Measurements from ENCODE around the gene FNDC8. TPM values are rescaled to one million over a fixed set of nuclear protein-coding genes. Genes with fewer than 3 reads are reported as not detected.

The FNDC8 gene
- total RNA-seq, 1 donor from 2014 or later, result not detected

DNA sequence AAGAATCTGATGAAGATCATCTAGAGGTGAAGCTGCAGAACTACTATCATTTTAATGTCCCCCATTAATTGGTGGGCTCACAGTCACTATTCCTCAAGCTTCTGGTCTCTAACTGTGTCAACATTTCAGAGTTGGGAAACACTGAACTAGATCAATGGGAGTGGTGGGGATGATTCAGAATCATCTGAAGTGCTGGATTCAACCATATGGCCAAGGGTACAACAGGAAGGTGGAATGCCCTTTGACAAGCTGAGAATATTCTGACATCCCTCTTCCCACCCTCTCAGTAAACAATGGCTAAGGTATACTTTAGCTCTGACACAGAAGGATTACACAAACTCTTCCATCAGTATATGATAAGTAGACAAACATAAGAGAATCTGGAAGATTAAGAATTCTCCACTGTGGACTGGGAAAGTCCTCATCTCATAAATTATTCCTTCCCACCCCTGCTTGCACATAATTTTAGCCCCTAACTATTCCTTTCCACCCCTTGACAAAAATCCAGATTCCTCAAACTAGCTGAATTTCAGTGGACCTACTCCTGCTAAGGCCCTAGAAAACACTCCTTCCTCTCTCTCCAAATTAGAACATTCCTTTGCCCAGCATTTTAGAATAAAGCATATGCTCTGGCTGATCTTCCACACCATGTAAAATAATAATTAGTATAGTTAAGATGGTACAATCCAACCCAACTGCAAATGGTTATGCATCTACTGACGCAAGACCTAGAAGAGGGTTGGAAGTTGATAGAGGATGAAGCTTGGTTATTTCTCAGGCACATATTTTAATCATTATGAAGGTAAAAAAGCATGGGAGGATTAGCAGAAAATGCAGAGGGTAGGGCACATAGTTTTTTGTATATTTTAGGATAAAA lies 41.6 kb upstream of the FNDC8 start:
- intact Hi-C loops (cut with DNase I), result no loop called here
- Histone ChIP-seq H3K4me3 (no peak overlapping the region), H3K9me3 (no peaks in the 10 kb centered on the region), H3K27ac (no peak overlapping the region), H3K36me3 (no peaks in the 10 kb centered on the region), H3K4me1 (peaks cover 17% of the 10 kb centered on the region), H3K27me3 (ENCODE audit: low read depth) (no peaks in the 10 kb centered on the region)
- TF ChIP-seq, protein P1, sequence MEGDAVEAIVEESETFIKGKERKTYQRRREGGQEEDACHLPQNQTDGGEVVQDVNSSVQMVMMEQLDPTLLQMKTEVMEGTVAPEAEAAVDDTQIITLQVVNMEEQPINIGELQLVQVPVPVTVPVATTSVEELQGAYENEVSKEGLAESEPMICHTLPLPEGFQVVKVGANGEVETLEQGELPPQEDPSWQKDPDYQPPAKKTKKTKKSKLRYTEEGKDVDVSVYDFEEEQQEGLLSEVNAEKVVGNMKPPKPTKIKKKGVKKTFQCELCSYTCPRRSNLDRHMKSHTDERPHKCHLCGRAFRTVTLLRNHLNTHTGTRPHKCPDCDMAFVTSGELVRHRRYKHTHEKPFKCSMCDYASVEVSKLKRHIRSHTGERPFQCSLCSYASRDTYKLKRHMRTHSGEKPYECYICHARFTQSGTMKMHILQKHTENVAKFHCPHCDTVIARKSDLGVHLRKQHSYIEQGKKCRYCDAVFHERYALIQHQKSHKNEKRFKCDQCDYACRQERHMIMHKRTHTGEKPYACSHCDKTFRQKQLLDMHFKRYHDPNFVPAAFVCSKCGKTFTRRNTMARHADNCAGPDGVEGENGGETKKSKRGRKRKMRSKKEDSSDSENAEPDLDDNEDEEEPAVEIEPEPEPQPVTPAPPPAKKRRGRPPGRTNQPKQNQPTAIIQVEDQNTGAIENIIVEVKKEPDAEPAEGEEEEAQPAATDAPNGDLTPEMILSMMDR (IDR thresholded peaks at IDR 0.05), result no peak
- ATAC-seq (no peak), DNase-seq (no peak)

GRCh38 chr17:35080536-35080935 lies 40.9 kb upstream of the FNDC8 start:
- TF ChIP-seq, protein P1 (IDR thresholded peaks at IDR 0.05), result no peak
- H3K27ac ChIP-seq, result no peak overlapping the region
- no peaks in the 10 kb centered on the region for H3K27me3 ChIP-seq (ENCODE audit: low read depth)
- DNase-seq (no peak), ATAC-seq (no peak)
- intact Hi-C loops (cut with DNase I), result no loop called here
- peaks cover 10% of the 10 kb centered on the region for H3K4me1 ChIP-seq
- H3K36me3 ChIP-seq, result no peaks in the 10 kb centered on the region
- no peaks in the 10 kb centered on the region for H3K9me3 ChIP-seq
- H3K4me3 ChIP-seq, result no peak overlapping the region

- DNase-seq (no peak), ATAC-seq (no peak)
- TF ChIP-seq, protein P1 (IDR thresholded peaks at IDR 0.05), result no peak
- Histone ChIP-seq H3K9me3 (no peaks in the 10 kb centered on the region), H3K27me3 (ENCODE audit: low read depth) (no peaks in the 10 kb centered on the region), H3K4me1 (peaks cover 11% of the 10 kb centered on the region), H3K36me3 (no peaks in the 10 kb centered on the region), H3K27ac (no peak overlapping the region), H3K4me3 (no peak overlapping the region)
- intact Hi-C loops (cut with DNase I), result no loop called here
Measured at GRCh38 chr17:35081638-35082037, 39.8 kb upstream of the FNDC8 start.

- Histone ChIP-seq H3K4me3 (no peak overlapping the region), H3K27ac (no peak overlapping the region), H3K27me3 (ENCODE audit: low read depth) (no peaks in the 10 kb centered on the region), H3K36me3 (no peaks in the 10 kb centered on the region), H3K4me1 (peaks cover 16% of the 10 kb centered on the region), H3K9me3 (no peaks in the 10 kb centered on the region)
- ATAC-seq (no peak), DNase-seq (no peak)
- intact Hi-C loops (cut with DNase I), result no loop called here
- TF ChIP-seq, protein P1 (IDR thresholded peaks at IDR 0.05), result no peak
Measured at GRCh38 chr17:35082073-35082657, 39.2 kb upstream of the FNDC8 start.

- Histone ChIP-seq H3K4me3 (no peak overlapping the region), H3K9me3 (no peaks in the 10 kb centered on the region), H3K4me1 (peaks cover 25% of the 10 kb centered on the region), H3K36me3 (no peaks in the 10 kb centered on the region), H3K27ac (no peak overlapping the region), H3K27me3 (ENCODE audit: low read depth) (no peaks in the 10 kb centered on the region)
- TF ChIP-seq, protein P1 (IDR thresholded peaks at IDR 0.05), result no peak
- DNase-seq (no peak), ATAC-seq (no peak)
- intact Hi-C loops (cut with DNase I), result no loop called here
Measured at GRCh38 chr17:35083071-35083470, 38.3 kb upstream of the FNDC8 start.
